GM10847 (cell line): ENCODE results near the gene LDLRAD3.

ENCODE experiments used
- POLR2A ChIP-seq: IDR thresholded peaks from 2 replicates; pipeline ENCODE4 v1.6.1; 2011; ENCODE audit not compliant: insufficient read length; ENCODE audit errors: extremely low read depth

Gene LDLRAD3

GRCh38 chr11:35968386-35969088 lies 24.7 kb downstream of the LDLRAD3 start:
- no peak for TF ChIP-seq POLR2A

GRCh38 chr11:35969089-35970042 lies 25.5 kb downstream of the LDLRAD3 start:
- no peak for TF ChIP-seq POLR2A

DNA sequence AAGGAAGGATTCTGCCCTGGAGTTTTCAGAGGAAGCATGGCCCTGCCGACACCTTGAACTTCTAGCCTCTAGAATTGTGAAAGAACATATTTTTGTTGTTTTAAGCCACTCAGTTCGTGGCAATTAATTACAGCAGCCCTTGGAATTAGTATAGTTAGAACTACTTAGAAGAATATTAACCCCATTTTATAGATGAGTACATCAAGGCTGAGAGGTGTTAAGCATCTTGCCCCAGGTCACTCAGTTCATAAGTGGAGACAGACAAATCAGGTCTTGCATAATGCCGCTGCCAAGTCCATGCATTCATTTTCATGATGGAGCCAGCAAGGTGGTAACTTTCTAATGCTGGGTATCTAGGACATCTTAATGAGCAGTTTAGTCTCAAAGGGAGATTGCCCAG lies 26.6 kb downstream of the LDLRAD3 start:
- TF ChIP-seq POLR2A: no peak

GRCh38 chr11:35971841-35972422 lies 28.1 kb downstream of the LDLRAD3 start:
- TF ChIP-seq POLR2A: no peak

GRCh38 chr11:35974882-35975589 lies 31.2 kb downstream of the LDLRAD3 start:
- TF ChIP-seq POLR2A: no peak

GRCh38 chr11:35976434-35976833 lies 32.6 kb downstream of the LDLRAD3 start:
- TF ChIP-seq POLR2A: no peak

DNA sequence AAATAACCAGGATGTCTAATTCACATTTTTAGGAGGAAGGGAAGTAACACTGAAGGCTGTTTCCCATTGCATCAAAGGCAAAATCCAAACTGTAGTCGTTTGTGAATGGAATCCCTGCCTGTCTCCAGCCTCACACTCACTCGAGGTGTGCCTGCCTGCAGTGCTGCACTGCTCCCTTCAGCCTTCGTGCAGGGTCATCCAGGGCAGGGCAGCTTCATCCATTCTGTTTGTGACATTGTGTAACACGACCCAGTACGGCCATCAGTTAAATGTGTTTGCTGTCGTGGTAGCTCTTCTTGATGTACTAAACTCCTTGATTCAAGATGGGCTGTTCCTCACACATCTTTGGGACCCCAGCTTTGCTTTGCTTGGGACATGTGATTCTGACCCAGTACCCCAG lies 34.3 kb downstream of the LDLRAD3 start:
- TF ChIP-seq POLR2A: no peak

- TF ChIP-seq POLR2A: no peak
Observed at GRCh38 chr11:35978891-35979290, 35.0 kb downstream of the LDLRAD3 start.

DNA sequence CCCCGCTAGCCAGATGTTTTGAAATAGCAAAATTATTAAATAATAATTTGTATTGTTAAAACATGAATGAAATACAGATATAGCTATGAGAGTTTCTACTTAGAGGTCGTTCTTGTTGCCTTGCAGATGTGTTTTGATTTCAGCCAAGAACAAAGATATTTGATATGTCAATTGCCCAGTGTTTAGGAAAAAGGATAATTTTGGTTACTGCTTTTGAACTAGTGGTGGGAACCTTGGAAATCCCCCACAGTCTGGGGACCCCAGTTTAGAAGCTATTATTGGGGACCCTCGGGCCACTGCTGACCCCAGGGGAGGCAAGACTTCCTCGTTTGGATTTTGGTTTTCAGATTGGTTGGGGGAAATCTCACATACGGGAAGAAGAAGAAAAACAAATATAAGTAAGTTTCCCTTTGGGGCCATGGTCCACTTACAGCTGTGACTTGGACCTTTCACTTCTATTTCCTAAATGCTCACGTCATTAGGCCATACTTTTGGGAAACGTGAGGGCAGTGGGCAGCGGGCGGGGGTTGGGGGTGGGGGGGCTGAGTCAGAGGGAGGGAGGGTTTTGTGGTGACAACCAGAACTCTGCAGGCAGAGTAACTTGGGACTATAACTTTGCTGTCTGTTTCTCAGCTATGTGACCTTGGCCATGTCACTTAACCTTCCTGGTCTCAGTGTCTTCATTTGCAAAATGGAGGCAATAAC lies 37.0 kb downstream of the LDLRAD3 start:
- no peak for TF ChIP-seq POLR2A

DNA sequence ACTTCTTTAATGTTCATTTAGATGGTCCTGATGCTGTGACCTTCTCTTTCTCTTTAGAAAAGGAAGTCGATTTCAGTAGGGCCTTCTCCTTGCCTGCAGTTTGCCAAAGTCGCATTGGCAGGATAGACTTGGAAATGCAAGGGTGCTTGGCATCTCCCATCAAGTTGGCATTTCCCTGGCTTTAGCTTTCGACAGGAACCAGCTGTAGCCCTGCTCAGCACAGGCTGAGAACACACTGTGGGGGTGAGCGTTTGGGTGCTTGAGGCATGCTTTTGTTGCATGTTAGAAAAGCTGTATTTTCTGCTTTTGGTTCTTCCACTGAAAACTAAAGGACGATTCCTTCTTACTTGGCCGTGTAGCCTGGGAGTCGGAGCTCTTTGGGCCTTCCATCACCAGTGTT lies 37.7 kb downstream of the LDLRAD3 start:
- TF ChIP-seq POLR2A: no peak

- no peak for TF ChIP-seq POLR2A
Observed at GRCh38 chr11:35982061-35982460, 38.2 kb downstream of the LDLRAD3 start.

- TF ChIP-seq POLR2A: no peak
Observed at GRCh38 chr11:35983981-35984380, 40.1 kb downstream of the LDLRAD3 start.

DNA sequence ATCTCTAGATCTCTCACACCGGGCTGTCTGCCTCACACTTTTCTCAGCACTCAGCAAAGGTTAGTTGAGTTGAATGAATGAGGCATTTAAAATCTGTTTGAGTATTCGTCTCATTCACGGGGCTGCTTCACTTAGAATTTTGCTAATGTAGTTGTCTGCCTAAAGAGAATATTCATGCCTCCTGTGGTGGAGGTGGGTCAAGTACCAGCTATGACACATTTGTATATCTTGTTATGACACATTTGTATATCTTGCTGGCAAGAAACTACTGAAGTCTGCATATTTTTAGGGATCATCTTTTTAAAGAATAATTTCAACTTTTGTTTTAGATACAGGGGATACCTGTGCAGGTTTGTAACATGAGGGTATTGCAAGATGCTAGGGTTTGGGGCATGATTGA lies 43.1 kb downstream of the LDLRAD3 start:
- no peak for TF ChIP-seq POLR2A

GRCh38 chr11:35990170-35990569 lies 46.3 kb downstream of the LDLRAD3 start:
- no peak for TF ChIP-seq POLR2A

- no peak for TF ChIP-seq POLR2A
Observed at GRCh38 chr11:35990816-35991215, 47.0 kb downstream of the LDLRAD3 start.
